K562 (cell line): ENCODE data around the gene NAPB. TPM values are rescaled to one million over a fixed set of nuclear protein-coding genes. Genes with fewer than 3 reads are reported as not detected.

ENCODE experiments used
- ATAC-seq: fragments of 200-7000 bp; cut with Tn5 transposase; 3 replicates; pipeline ENCODE4 v1.9.1; 2020; ENCODE audit warnings: moderate library complexity
- BruUV-seq: library from RNA; stranded (reverse); fragments of 400-500 nt; replicated peaks from 2 replicates; lab custom pipeline; 2021; lab: Mats Ljungman, UMichigan
- CTCF ChIA-PET: fragments of 300-600 bp; formaldehyde crosslinking; extraction: SDS; loops from one replicate; lab custom pipeline; 2021; ENCODE audit warnings: low intra/inter-chr PET ratio; lab: Yijun Ruan, JAX
- POLR2A ChIA-PET: fragments of 300-600, 350-650 bp; sonication (Branson Sonifier 250); formaldehyde crosslinking; extraction: SDS; loops from one replicate; lab custom pipeline; 2021; ENCODE audit warnings: antibody characterized with exemption, inconsistent platforms; lab: Yijun Ruan, JAX
- DNase-seq, 4 experiments: peaks; one replicate each; pipeline versions ENCODE4 v3.0.0 to v3.0.0-alpha.2; 2011 to 2018; ENCODE audit warnings: low spot score in 3 of 4, mixed read lengths in 3 of 4; ENCODE audit errors: extremely low read depth in 1 of 4
- FAIRE-seq: peaks from 2 replicates; lab custom pipeline; 2011; peaks lifted over from hg19 to GRCh38; lab: Jason Lieb, UNC
- H2AFZ ChIP-seq: 2 replicates; pipeline ENCODE4 v1.6.0; 2011; ENCODE audit warnings: low read depth, low read length, control low read depth, inconsistent platforms
- H3K27ac ChIP-seq: fragments of 200-600 bp; 3 replicates; pipeline ENCODE4 v1.8.0; 2011; ENCODE audit warnings: low read depth, mild to moderate bottlenecking, control low read depth, inconsistent platforms, low read length, moderate library complexity, mixed read lengths; ENCODE audit errors: extremely low read depth
- H3K27me3 ChIP-seq, 2 experiments: fragments of 300-600 bp in 1 of 2; 2 replicates in 1 of 2; 3 replicates in 1 of 2; pipeline versions ENCODE4 v1.6.0 to v1.8.0; 2011; ENCODE audit warnings: inconsistent platforms in 2 of 2, low read length in 2 of 2, mild to moderate bottlenecking in 1 of 2, mixed read lengths in 1 of 2, moderate library complexity in 1 of 2; ENCODE audit not compliant: control insufficient read depth in 2 of 2, insufficient read depth in 2 of 2
- H3K36me3 ChIP-seq: fragments of 300-600 bp; 3 replicates; pipeline ENCODE4 v1.8.0; 2011; ENCODE audit warnings: mild to moderate bottlenecking, low read length, inconsistent platforms; ENCODE audit not compliant: control insufficient read depth, insufficient read depth
- H3K4me1 ChIP-seq, 2 experiments: fragments of 200-600 bp in 1 of 2; replicated peaks in 1 of 2; 2 replicates in 1 of 2; 3 replicates in 1 of 2; pipeline versions ENCODE4 v1.5.1 to v1.8.0; 2011; ENCODE audit warnings: inconsistent platforms in 2 of 2, low read length in 2 of 2, mild to moderate bottlenecking in 1 of 2, mixed read lengths in 1 of 2, moderate library complexity in 1 of 2; ENCODE audit not compliant: control insufficient read depth in 2 of 2, insufficient read depth in 2 of 2
- H3K4me2 ChIP-seq: 2 replicates; pipeline ENCODE4 v1.6.1; 2011; ENCODE audit warnings: low read length, control low read depth, inconsistent platforms, mixed read lengths; ENCODE audit not compliant: insufficient read depth
- H3K4me3 ChIP-seq: fragments of 200-600 bp; sonication (generic), shearing (Covaris generic); 2 replicates; pipeline ENCODE4 v1.5.1; 2016; ENCODE audit warnings: control low read depth, inconsistent platforms
- H3K79me2 ChIP-seq: fragments of 200-600 bp; 3 replicates; pipeline ENCODE4 v1.8.0; 2011; ENCODE audit warnings: low read length, inconsistent platforms; ENCODE audit not compliant: control insufficient read depth, insufficient read depth
- H3K9ac ChIP-seq, 2 experiments: 2 replicates each; pipeline versions ENCODE4 v1.6.0 to v1.6.1; 2011; ENCODE audit warnings: low read depth in 2 of 2, low read length in 2 of 2, control low read depth in 1 of 2, inconsistent platforms in 1 of 2, mild to moderate bottlenecking in 1 of 2, mixed read lengths in 1 of 2; ENCODE audit not compliant: insufficient read depth in 1 of 2
- H3K9me1 ChIP-seq: one replicate; pipeline ENCODE4 v1.6.0; 2011; ENCODE audit warnings: inconsistent platforms, mild to moderate bottlenecking, low read length, moderate library complexity; ENCODE audit not compliant: control insufficient read depth, insufficient read depth
- H3K9me3 ChIP-seq: replicated peaks from 2 replicates; pipeline ENCODE4 v1.5.1; 2011; ENCODE audit warnings: low read depth, low read length, inconsistent platforms; ENCODE audit not compliant: control insufficient read depth, insufficient read depth
- H4K20me1 ChIP-seq: replicated peaks from 2 replicates; pipeline ENCODE4 v1.6.1; 2011; ENCODE audit warnings: low read length, inconsistent platforms, mixed read lengths; ENCODE audit not compliant: control insufficient read depth, insufficient read depth
- CC2D1A ChIP-seq: fragments of 450-650 bp; IDR thresholded peaks from 2 replicates; pipeline ENCODE4 v1.6.1; 2017; ENCODE audit warnings: mild to moderate bottlenecking
- ILK ChIP-seq: fragments of 450-650 bp; IDR thresholded peaks from 2 replicates; pipeline ENCODE4 v1.6.1; 2016; ENCODE audit warnings: missing genetic modification characterization, low read depth, mild to moderate bottlenecking, missing compliant biosample characterization, moderate library complexity, borderline replicate concordance
- KDM2B ChIP-seq: fragments of 250-450 bp; sonication (Bioruptor Pico); IDR thresholded peaks from 2 replicates; pipeline ENCODE4 v1.8.0; 2021; ENCODE audit warnings: mild to moderate bottlenecking, moderate library complexity
- MEIS2 ChIP-seq: fragments of 450-650 bp; IDR thresholded peaks from 2 replicates; pipeline ENCODE4 v1.6.1; 2014; ENCODE audit warnings: mild to moderate bottlenecking; ENCODE audit not compliant: partially characterized antibody
- ZBED1 ChIP-seq: IDR thresholded peaks from 2 replicates; pipeline ENCODE4 v1.6.1; 2014
- WGBS: fragments of 100-300 bp; shearing (Covaris generic); methylation state at CpG from one replicate; pipeline ENCODE4 v1.1.6; 2016; ENCODE audit warnings: low coverage, mixed read lengths; ENCODE audit not compliant: insufficient coverage; ENCODE audit errors: missing lambda C conversion rate; 5-methylcytosine and 5-hydroxymethylcytosine counted together
- in situ Hi-C: fragments of 300-500 bp; cut with MboI; formaldehyde crosslinking; loops from 4 replicates; pipeline ENCODE4 v1.15.0; 2018; ENCODE audit warnings: inconsistent platforms, mixed read lengths
- intact Hi-C: fragments of 100-400 bp; cut with micrococcal nuclease; formaldehyde crosslinking; loops from 2 replicates; pipeline ENCODE4 v1.14.2; 2022
- polyA plus RNA-seq, 8 experiments: library from polyadenylated mRNA; depleted of rRNA in 4 of 8; stranded (reverse) in 5 of 8; unstranded in 3 of 8; fragments of >200 nt; fragmentation: Nextera tagmentation in 2 of 8; fragmentation: Illumina TruSeq in 1 of 8; extraction: Ambion mirVana in 2 of 8; extraction: Trizol in 1 of 8; gene quantifications; 2 replicates each; pipeline versions ENCODE4 v1.2.1 to v1.2.3, GENCODE V29; 2011 to 2014; ENCODE audit warnings: inconsistent platforms in 1 of 8, missing spikeins in 1 of 8
- total RNA-seq, 7 experiments: library from RNA; depleted of rRNA in 6 of 7; stranded (reverse); fragments of >200 nt in 6 of 7; fragmentation: Illumina TruSeq in 2 of 7; extraction: Trizol in 2 of 7; gene quantifications; 2 replicates each; pipeline versions ENCODE4 v1.2.1 to v1.2.3, GENCODE V29; 2011 to 2021; ENCODE audit warnings: low replicate concordance in 1 of 7
- TF ChIP-seq, protein P1 (sequence below): fragments of 150-350 bp; IDR thresholded peaks from 2 replicates; pipeline ENCODE4 v1.6.1; 2014; ENCODE audit warnings: low read depth, mild to moderate bottlenecking, low read length, borderline replicate concordance

NAPB gene
- total and polyA plus RNA-seq, 9 of the 15 experiments (the other 6 are each of a cell fraction or from before 2014, with no cell fraction given), result 1.4 to 7.7 (median 5.2) TPM

DNA sequence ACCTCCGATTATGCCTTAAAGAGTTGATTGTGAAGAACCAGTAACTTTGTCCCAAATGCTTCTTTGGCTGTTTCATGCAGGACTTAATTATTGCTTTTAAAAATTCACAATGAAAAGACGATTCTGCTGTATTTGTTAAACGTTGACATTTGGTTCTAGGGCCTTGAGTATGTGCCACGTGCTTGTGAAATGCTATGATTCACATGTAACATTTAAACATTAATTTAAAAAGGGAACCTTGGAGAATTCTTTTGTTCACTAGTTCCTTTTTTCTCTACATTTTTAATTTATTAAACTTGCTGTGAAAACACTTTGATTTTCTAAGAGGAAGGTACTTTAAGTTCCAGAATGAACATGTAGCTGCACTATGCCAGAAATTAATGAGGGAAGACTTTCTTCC lies 49.8 kb downstream of the NAPB start:
- WGBS, result 88% methylated on average over 4 of the region's 4 CpGs
- Histone ChIP-seq H3K9me3 (no peaks in the 10 kb centered on the region), H2AFZ (no peak overlapping the region), H3K9ac (no peak overlapping the region), H3K27me3 (no peaks in the 10 kb centered on the region), H3K4me2 (no peak overlapping the region), H3K9me1 (no peaks in the 10 kb centered on the region), H3K4me1 (peaks cover 0 to 10% of the 10 kb centered on the region in 2 experiments; a peak in 2 of 5 replicates), H3K4me3 (no peak overlapping the region), H3K27ac (no peak overlapping the region), H4K20me1 (peaks cover 5% of the 10 kb centered on the region; the same call in 1 of the 2 replicates), H3K79me2 (peaks cover 20% of the 10 kb centered on the region), H3K36me3 (peaks cover 96% of the 10 kb centered on the region)
- FAIRE-seq (no peak), ATAC-seq (no peak), DNase-seq (no peak)
- TF ChIP-seq, protein P1, sequence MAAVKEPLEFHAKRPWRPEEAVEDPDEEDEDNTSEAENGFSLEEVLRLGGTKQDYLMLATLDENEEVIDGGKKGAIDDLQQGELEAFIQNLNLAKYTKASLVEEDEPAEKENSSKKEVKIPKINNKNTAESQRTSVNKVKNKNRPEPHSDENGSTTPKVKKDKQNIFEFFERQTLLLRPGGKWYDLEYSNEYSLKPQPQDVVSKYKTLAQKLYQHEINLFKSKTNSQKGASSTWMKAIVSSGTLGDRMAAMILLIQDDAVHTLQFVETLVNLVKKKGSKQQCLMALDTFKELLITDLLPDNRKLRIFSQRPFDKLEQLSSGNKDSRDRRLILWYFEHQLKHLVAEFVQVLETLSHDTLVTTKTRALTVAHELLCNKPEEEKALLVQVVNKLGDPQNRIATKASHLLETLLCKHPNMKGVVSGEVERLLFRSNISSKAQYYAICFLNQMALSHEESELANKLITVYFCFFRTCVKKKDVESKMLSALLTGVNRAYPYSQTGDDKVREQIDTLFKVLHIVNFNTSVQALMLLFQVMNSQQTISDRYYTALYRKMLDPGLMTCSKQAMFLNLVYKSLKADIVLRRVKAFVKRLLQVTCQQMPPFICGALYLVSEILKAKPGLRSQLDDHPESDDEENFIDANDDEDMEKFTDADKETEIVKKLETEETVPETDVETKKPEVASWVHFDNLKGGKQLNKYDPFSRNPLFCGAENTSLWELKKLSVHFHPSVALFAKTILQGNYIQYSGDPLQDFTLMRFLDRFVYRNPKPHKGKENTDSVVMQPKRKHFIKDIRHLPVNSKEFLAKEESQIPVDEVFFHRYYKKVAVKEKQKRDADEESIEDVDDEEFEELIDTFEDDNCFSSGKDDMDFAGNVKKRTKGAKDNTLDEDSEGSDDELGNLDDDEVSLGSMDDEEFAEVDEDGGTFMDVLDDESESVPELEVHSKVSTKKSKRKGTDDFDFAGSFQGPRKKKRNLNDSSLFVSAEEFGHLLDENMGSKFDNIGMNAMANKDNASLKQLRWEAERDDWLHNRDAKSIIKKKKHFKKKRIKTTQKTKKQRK, result no peak
- no peak for TF ChIP-seq KDM2B
- TF ChIP-seq CC2D1A, result no peak
- no peak for TF ChIP-seq MEIS2
- TF ChIP-seq ZBED1, result no peak
- no peak for TF ChIP-seq ILK (tag)
- POLR2A ChIA-PET, result no interaction called here
- intact Hi-C loops (no loop called here), in situ Hi-C loops (no loop called here)
- CTCF ChIA-PET, result no interaction called here
- BruUV-seq, result no TSS peak
